Coronary artery (tissue), 2 donors: ENCODE results near the gene STK24.

ENCODE experiments used
- DNase-seq: peaks from one replicate; pipeline ENCODE4 v3.0.0-alpha.2; 2017; ENCODE audit warnings: low spot score
- H3K27ac ChIP-seq, 2 donors: fragments of 200-600 bp; sonication (generic); one replicate each; pipeline ENCODE4 v1.5.1; 2016 to 2019
- H3K4me3 ChIP-seq: fragments of 200-600 bp; sonication (generic); 2 replicates; pipeline ENCODE4 v1.5.1; 2016; ENCODE audit warnings: mild to moderate bottlenecking, moderate library complexity
- TF ChIP-seq, protein P1 (sequence below): fragments of 200-600 bp; sonication (generic); IDR thresholded peaks from one replicate; pipeline ENCODE4 v1.5.1; 2019; ENCODE audit warnings: antibody characterized with exemption

The STK24 gene

DNA sequence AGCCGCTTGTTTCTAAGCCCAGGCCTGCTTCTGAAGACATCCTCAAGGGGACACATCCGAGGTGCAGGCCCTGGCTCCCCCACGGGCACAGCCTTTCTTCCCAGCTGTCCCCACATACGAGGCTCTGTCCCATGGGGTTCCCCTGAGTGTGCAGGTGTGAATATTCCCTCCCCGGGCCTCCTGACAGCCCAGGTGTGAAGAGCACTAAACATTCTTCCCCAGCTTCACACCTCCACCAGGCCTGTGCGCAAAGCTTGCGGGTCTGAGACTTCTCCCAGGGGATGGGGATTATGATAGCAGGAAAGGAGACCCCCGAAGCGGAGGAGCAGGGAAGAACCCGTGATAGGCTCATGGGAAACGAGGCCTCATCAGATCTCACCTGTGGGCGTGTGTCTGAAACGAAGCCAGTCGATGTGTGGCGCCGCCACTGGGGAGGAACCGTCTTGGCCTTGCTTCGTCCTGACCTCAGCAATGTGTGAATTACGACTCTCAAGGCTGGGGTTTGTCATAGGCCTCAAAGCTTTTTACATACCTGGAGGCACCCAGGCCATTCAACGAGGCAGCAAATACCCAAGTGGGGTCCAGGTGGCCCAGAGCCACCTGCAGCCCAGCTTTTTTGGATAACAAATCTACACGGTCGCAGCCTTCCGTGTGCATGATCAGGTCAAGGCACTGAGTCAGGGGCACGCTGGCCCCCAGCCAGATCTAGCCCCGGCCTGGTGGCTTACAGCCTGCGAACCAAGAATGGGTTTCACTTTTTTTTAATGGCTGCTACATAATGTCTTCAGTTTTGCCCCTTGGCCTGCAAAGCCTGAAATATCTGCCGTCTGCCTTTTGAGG lies 134.3 kb downstream of the STK24 start:
- Histone ChIP-seq H3K4me3 (no peak overlapping the region), H3K27ac (no peak overlapping the region)
- TF ChIP-seq, protein P1, sequence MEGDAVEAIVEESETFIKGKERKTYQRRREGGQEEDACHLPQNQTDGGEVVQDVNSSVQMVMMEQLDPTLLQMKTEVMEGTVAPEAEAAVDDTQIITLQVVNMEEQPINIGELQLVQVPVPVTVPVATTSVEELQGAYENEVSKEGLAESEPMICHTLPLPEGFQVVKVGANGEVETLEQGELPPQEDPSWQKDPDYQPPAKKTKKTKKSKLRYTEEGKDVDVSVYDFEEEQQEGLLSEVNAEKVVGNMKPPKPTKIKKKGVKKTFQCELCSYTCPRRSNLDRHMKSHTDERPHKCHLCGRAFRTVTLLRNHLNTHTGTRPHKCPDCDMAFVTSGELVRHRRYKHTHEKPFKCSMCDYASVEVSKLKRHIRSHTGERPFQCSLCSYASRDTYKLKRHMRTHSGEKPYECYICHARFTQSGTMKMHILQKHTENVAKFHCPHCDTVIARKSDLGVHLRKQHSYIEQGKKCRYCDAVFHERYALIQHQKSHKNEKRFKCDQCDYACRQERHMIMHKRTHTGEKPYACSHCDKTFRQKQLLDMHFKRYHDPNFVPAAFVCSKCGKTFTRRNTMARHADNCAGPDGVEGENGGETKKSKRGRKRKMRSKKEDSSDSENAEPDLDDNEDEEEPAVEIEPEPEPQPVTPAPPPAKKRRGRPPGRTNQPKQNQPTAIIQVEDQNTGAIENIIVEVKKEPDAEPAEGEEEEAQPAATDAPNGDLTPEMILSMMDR: no peak
- DNase-seq: no peak

DNA sequence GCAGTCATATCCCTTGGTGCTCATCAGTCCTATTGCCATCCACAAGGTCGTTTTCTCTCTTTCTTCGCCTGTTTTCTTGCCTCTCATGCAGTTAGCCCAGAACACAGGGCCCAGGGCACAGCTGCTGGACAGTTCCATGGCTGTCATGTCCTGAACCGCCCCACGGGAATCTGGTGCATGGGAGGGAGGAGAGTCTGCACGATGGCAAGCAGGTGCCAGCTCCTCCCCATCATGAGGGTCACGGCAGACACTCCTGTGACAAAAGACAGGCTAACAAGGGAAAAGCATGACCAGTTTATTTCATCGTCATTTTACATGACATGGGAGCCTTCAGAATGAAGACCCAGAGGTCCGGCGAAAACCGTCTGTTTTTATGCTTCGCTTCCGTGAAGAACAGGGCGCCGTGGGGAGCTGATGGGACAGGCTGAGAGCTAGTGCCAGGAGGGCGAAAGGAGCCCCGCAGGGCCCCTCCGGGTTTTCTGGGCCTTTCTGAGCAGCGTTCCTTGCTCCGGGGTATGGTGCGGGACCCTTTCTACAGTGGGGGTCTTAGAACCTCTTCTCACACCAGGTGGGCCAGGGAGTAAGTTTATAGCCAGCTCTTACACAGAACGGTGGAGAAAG lies 135.7 kb downstream of the STK24 start:
- no peak overlapping the region for H3K4me3 ChIP-seq
- TF ChIP-seq, protein P1: no peak
- H3K27ac ChIP-seq: no peak overlapping the region
- no peak for DNase-seq

DNA sequence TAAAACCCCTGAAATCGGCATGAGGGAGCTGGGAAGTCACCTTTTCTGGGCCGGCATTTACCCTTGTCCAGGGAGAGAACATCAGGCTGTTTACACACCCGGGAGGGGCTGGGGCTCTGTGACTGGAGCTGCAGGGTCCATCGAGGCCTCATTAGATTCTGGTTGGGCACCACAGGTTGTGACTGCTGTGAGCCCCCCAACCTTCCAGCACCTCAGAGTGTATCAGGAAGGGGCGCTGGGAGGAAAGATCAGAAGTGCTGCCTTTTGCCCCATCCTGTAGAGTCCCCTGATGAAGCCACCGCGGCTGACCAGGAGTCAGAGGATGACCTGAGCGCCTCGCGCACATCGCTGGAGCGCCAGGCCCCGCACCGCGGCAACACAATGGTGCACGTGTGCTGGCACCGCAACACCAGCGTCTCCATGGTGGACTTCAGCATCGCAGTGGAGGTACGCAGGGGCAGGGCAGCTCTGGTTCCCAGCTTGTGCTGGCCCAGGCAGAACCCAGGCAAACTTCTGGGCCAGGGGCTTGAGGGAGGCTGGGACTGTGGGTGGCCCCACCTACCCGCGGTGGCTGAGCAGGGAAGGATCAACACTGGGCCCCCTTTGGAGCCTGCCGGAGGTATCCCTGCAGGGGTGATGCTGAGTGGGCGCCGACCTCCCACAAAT lies 136.4 kb downstream of the STK24 start:
- Histone ChIP-seq H3K27ac (no peak overlapping the region), H3K4me3 (no peak overlapping the region)
- TF ChIP-seq, protein P1: no peak
- no peak for DNase-seq

DNA sequence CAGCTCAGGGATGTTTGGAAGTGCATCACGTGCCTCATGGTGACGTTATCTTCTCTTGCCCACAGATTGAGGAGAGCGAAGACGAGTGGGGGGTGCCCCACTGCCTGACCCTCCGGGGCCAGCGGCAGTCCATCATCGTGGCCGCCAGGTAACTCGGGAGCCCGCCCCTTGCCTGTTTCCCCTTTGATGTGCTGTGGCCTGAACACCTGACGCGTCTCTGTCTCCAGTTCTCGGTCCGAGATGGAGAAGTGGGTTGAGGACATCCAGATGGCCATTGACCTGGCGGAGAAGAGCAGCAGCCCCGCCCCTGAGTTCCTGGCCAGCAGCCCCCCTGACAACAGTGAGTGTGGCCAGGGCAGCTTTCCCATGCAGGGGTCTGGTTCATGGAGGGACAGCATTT lies 137.0 kb downstream of the STK24 start:
- TF ChIP-seq, protein P1: no peak
- no peak for DNase-seq
- Histone ChIP-seq H3K27ac (no peak overlapping the region), H3K4me3 (no peak overlapping the region)

DNA sequence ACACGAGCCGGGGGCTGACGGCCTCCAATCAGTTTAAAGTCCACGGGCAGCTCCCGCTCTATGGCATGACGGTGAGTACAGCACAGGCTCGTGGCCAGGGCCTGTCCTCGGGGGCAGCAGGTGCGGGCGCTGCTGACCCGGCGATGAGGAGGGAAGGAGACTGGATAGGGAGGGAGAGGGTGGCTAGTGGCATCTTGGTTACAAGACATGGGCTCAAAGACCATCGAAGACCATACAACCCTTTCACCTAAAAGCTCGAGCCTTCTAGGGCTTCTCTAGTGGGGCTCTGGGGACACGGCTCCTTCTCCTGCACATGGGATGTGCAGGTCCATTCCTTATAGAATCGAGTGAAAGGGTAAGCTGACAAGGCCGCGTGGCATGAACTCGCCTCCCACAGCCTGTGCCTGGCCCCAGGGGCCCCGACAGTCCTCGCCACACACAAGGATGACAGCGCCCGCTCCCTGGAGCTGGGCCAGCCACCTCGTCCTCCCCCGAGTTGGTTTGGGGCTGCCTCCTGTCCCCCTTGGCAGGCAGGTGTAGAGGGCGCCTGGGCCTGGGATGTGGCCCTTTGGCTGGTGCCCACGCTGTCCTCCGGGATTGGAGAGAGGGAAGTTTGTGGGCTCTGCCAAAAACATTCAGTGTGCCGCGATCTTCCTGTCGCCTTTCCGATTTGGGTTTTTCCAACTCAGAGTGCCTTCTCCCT lies 137.6 kb downstream of the STK24 start:
- TF ChIP-seq, protein P1: no peak

DNA sequence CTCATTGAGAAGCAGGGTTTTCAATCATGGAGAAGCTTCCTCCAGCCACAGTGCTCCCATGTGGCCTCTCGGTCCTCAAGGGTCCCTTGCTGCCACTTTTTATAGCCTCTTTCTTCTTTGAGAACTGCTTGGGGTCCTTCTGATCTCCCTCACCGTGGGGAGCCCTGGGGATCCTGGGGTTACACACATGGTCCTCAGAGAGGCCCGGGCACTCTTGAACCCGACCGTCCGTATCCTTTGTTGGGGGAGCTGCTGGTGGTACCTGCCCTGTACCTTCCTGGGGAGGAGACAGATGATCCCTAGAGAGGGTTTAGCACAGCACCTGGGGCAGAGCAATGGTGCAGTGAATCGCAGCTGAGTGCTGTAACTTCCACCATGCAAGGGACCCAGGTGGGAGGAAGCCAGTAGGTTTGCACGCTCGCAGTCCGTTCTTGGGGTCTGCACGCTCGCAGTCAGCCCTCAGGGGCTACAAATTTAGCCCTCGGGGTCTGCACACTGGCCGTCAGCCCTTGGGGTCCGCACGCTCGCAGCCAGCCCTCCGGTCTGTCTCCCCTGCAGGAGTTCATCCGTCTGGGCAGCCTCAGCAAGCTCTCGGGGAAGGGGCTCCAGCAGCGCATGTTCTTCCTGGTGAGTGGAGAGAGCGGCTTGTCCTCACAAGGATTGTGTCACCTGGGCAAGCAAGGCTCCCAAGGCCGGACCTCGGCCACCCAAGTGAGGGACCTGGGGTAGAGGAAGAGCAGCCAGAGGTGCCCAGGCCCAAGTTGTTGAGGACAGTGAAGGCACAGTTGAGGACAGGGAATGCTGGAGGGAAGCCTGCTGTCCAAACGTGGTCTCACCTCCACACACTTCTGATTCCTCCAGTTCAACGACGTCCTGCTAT lies 138.4 kb downstream of the STK24 start:
- Histone ChIP-seq H3K27ac (no peak overlapping the region), H3K4me3 (no peak overlapping the region)
- TF ChIP-seq, protein P1: no peak
- DNase-seq: no peak

More for the DNA sequence above, 137.6 kb downstream of the STK24 start:
- DNase-seq: no peak
- Histone ChIP-seq H3K27ac (no peak overlapping the region), H3K4me3 (no peak overlapping the region)
